GM18951 (cell line): ENCODE results near the gene PCSK5.
"Not testable (repeated sequence)": the region's sequence is repeated elsewhere in the genome, so short reads cannot be mapped to it uniquely, and the experiment has no call there.

Experiments used
- POLR2A ChIP-seq: IDR thresholded peaks from 4 replicates; pipeline ENCODE4 v1.6.1; 2011; ENCODE audit warnings: mild to moderate bottlenecking; ENCODE audit not compliant: insufficient read length, insufficient read depth; ENCODE audit errors: extremely low read depth
- in situ Hi-C: fragments of 300-500 bp; cut with MboI; formaldehyde crosslinking; loops from one replicate; pipeline ENCODE4 v1.12.0; 2022; ENCODE audit warnings: low sequenced_read_pairs, mixed read lengths, inconsistent platforms; ENCODE audit not compliant: unreplicated experiment

Gene PCSK5

DNA sequence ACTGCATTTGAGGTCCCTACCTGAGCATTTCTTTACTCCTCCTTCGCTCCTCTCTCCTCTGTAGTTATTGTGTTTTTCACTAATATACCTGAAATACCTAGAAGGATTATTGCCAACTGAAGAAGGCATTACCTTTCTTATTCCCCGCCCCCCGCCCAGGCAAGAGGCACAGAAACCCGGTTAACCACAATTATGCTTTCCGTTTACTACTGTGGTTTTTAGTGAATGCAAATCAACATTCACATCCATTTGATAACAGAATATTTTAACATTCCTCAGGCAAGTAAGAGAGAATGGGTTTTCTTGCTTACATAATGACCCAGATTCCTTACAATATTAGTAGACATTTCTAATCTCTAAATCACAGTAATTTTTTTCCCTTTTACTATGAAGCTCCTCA lies 136.9 kb downstream of the PCSK5 start:
- no peak for TF ChIP-seq POLR2A
- in situ Hi-C loops = no loop called here

DNA sequence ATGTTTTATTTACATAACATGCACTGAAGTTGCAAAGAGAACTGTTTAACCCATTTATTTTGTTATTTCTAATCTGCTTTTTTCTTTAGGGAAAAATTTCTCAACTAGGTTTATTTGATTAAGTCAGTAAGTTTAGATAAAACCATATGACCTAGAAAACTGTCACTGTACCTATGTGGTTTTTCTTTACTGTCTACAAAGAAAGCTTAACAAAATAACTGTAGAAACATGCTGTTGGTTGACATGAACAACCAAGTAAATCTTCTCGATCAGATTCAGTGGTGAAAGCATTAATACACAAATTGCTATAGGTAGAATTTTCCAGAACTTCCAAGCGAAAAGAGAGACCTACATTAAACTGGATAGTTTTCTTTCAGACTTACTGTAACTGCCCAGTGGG lies 137.4 kb downstream of the PCSK5 start:
- TF ChIP-seq POLR2A = no peak
- in situ Hi-C loops = no loop called here

DNA sequence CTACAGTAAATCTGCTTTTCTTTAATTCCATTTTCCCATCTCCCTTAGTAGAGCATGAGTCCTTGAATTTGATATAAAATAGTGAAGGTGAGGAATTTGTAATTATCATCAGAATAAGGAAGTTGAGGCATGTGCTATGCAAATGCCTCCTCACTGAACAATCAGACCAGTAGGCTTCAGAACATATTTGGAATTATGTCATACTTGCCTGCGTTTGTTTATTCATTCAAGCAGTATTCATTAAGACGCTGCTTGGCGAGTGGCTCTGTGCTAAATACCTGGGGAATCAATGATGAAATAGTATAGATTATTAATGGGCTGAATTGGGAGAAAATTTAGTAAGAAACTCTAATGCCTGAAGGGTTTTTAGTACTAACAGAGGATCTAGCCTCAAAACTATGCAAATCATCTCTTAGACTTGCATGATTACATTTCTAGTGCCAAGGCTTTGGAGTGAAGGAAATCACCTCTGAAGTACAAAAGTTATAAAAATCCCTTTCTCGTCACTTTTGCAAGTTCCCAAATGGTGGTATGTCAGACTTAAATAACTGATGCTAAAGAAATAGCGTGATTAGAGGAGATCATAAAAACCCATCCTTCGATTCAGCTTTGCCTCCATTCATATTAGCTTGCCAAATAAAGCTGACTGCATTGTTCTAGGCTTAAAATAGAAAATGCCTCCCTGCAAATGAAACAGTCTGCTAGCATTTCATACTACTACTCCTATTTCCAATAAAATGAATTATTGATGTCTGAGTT lies 141.7 kb downstream of the PCSK5 start:
- TF ChIP-seq POLR2A = no peak
- in situ Hi-C loops = no loop called here

DNA sequence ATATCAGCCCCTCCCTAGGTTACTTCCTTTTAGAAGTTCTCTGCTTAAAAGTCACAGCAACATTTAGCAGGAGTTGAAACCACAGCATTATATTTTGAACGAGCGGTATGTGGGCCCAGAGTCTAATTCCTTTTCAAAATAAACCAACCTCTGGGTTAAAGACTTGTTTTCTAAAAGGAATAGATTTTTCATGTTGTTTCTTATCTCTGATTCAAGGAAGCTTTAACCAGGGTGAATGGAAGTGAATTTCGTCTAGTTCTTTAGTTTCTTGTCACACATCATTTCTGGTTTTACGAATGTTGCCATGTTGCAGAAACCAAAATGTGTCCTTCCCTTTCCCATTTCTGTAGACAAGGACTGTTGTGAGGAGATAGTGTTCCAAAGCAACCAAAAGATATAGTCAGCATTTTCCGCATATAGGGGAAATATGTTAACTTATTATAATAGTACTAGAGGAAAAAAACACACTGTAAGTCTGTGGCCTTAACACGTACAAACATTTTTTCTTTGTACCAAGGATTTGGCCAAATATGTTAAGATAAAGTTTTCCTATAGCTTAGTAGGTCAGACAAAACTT lies 142.4 kb downstream of the PCSK5 start:
- in situ Hi-C loops = no loop called here
- no peak for TF ChIP-seq POLR2A

DNA sequence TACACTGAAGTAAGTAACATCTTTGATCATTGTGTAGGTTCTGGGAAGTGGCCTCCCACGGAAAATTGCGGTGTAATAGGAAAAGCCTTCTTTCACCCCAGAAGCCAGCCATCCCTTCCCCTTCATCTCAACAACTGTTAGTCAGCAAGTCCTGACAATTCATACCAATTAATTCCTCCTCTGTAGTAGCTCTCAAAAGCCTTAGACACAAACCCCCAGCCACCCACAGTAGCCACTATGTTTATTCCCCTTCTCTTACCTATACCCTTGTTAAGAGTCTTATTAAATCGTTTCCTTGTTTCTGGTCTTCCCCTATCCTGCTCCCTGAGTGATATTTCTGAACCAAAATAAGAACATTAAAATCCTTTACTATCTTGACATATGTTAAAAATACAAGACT lies 143.6 kb downstream of the PCSK5 start:
- no peak for TF ChIP-seq POLR2A
- in situ Hi-C loops = no loop called here

DNA sequence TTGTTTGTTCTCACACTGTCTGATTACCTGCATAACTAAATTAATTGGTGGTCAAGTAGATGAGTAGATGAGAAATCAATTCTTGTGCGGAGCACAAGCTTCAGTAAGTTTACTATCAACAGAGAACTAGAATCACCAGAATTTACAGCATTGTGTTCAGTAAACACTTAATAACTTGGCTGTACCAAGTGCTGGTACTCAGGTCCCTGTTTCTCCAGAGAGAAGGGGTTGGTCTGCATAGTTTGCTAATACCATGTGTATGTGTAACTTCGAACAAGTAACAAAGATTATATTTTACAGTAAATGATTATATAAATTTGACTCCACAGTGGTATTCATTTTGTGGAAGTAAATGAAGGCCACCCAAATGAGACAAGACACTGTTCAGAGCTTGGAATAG lies 146.3 kb downstream of the PCSK5 start:
- no peak for TF ChIP-seq POLR2A
- in situ Hi-C loops = no loop called here

DNA sequence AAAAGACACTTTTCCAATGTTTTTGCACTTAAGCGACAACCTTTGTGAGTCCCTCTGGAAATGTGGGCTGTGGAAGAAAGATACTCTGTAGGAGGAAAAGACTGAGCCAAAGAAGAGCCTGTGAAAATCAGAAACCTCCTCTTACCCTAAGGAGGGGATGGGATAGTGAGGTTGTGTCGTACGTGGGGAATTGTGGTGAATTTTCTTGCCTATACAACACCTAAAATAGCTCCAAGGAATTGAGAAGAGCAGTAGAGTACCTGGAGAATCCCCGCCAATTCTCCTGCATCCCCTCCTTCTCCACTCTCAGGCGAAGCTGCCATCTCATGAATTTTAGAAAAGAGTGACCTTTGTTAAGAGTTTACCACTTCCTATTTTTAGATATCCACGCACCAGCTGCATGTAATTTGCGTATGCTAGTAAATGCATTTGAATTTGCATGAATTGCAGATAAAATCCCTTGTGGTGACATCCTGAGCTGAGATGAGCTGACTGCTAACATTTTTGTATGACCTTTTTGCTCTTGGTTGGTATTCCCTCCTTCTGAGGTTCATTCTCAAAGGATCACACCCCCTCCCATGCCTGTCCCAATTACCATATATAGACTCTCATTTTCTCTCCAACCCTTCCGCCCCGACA lies 147.2 kb downstream of the PCSK5 start:
- TF ChIP-seq POLR2A = no peak
- in situ Hi-C loops = no loop called here

DNA sequence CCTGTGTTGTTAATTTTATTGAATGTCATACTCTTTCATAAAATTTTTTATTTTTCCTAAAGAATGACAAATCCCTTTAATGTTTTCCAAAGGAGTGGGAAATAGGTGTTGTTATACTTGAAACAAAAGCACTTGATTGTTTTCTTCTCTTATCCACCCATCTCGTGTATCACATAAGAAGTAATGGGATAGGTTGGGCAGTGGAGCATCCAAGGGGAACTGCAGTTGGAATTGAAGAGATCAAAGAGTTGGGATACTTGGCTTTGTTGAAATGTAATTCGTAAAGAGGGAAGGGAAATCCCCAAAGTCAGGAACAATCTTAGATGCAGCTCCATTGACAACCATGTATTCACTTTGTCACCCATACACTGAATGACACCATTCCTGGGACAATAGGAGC lies 148.0 kb downstream of the PCSK5 start:
- in situ Hi-C loops = no loop called here

DNA sequence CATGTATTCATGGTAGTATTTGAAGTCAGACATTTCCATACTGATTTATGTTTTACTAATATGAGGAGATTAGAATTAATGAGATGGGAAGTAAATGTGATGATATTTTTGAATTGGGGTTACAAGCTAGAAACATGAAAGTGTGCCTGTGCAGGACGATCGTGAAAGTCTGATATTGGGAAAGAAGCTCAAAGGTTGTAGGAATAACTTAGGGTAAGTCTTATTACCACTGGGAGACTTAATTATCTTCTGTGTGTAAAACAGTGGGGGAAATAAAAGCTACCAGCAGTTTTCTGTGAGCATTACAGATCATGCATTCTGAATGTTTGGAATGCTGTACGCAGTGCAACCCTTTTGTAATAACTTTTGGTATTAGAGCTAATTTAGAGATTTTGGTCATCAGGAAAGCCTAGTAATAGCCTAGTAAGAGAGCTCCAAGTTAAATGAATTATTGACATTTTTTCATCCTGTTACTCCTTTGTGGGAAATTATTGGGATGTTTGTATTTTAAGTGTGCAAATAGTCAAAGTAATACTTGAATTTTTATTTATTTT lies 153.9 kb downstream of the PCSK5 start:
- TF ChIP-seq POLR2A = no peak
- in situ Hi-C loops = no loop called here

More for the DNA sequence above, 148.0 kb downstream of the PCSK5 start:
- no peak for TF ChIP-seq POLR2A

DNA sequence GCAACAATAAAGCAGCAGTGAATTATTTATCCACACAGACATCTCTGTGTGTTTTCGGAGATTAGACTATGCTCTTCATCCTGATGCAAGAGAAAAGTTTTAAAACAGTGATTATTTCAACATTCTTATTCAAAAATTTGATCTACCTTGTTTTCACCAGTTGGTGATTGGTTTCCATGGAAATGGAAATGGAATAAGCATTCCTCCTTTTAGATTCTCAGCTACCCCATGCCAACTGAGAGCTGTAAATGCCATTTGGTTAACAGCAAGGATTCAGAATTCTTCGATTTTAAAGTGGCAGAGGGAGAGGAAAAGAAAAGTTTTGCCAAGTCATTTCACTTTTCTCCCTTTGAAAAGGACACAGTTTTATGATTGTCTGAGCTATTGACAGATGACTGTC lies 154.7 kb downstream of the PCSK5 start:
- TF ChIP-seq POLR2A = no peak
- in situ Hi-C loops = no loop called here

DNA sequence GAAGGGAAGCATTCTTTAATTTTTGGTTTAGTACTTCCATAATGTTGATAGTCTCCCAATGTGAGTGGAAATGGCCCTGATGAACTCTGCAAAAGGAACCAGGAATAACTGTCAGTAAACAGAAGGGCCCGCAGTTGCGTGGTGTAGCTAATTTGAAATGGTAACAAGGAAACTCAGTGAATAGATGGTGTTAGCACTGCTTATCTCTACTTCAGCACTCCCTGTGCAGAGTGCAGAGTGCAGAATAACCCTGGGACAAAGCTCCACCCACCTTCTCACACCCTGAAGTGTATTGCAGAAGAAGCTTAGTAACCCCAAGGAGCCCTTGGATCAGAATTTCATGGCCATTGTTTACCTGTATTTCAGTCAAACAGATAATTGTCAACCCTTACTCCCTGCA lies 158.9 kb downstream of the PCSK5 start:
- in situ Hi-C loops = no loop called here
- TF ChIP-seq POLR2A = no peak

DNA sequence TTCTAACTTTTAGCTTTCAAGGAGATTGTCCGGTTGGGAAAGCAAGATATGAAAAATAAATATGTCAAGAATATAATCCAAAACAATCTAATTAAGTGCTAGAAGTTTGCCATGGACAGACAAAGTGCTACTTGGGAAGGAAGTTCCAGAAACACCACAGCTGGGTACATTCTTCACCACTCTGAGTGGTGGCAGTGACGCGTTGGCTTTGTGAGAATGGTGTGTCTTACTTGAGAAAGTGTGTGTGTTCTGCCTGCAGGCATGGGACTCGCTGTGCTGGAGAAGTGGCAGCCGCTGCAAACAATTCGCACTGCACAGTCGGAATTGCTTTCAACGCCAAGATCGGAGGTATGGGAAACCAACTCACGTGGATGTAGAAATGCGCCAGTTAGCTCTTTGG lies 177.2 kb downstream of the PCSK5 start:
- TF ChIP-seq POLR2A = no peak
- in situ Hi-C loops = no loop called here

DNA sequence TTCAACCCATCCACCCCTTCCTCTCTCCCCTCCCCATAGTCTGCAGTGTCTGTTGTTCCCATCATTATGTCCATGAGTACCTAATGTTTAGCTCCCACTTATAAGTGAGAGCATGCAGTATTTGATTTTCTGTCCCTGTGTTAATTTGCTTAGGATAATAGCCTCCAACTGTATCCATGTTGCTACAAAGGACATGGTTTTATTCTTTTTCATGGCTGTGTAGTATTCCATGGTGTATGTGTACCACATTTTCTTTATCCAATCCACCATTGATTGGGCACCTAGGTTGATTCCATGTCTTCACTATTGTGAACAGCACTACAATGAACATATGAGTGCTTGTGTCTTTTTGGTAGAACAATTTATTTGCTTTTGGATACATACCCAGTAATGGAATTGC lies 187.1 kb downstream of the PCSK5 start:
- no peak for TF ChIP-seq POLR2A
- in situ Hi-C loops = no loop called here

DNA sequence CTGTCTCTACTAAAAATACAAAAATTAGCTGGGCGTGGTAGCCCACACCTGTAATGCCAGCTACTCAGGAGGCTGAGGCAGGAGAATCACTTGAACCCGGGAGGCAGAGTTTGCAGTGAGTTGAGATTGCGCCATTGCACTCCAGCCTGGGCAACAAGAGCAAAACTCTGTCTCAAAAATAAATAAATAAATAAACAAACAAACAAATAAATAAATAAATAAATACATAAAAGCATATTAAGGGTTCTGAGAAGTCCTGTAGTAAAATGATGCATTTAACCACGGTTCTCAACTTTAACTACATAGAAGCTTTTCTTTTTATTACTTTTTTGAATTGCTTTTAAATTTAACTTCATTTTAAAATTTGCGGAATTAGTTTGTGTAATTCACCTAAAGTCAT lies 190.8 kb downstream of the PCSK5 start:
- in situ Hi-C loops = not testable (repeated sequence)
